ACHN (cell line): ENCODE measurements around the gene FOXA3.
"Not testable (repeated sequence)": the region's sequence is repeated elsewhere in the genome, so short reads cannot be mapped to it uniquely, and the experiment has no call there.

Experiments
- DNase-seq: peaks from one replicate; pipeline ENCODE4 v3.0.0-alpha.2; 2015
- in situ Hi-C: cut with HindIII; loops from 2 replicates; pipeline ENCODE4 v1.10.0; 2017; ENCODE audit warnings: low sequenced_read_pairs, low pct_ligation_motif_present, low pct_unique_long_range_greater_than_20kb

The FOXA3 gene

DNA sequence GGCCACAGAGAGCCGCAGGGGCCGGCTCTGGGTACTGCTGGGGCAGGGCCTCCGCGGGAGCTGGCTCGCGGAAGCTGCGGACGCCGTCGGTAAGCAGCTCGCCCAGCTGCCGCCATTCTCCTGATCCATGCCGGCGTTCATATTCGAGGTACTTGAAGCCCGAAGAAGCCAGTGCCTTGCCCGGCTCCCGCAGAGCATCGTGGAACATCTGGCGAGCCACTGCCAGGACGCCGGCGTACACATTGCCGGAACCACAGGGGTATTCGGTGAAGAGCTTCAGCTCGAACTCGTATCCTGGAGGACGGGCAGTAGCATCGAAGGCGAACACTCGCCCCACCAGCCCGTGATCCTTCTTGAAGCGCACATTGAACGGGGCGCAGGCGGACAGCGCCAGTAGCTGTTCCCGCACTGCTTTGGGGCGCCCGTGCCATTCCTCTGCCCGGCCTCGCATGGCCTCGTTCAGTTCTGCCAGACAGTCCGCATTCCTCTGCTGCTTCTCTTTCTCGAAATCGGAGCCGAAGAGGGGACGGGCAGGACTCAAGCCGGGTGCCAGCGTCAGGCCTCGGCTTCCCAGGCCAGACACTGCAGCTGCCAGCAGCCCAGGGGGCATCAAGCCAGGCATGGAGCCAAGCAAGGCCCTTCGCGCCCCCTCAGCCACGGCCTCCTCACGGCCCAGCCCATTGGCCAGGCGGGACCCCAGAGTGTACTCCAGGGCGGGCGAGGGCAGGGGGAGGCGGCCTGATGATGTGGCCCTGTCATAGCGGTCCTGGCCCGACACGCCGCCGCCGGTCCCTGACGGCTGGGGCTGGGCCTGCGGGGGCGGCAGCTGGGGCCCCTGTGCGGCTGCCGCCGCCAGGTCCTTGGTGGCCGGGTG, 20.8 kb downstream of the FOXA3 start:
- no peak for DNase-seq
- in situ Hi-C loops, result no loop called here

DNA sequence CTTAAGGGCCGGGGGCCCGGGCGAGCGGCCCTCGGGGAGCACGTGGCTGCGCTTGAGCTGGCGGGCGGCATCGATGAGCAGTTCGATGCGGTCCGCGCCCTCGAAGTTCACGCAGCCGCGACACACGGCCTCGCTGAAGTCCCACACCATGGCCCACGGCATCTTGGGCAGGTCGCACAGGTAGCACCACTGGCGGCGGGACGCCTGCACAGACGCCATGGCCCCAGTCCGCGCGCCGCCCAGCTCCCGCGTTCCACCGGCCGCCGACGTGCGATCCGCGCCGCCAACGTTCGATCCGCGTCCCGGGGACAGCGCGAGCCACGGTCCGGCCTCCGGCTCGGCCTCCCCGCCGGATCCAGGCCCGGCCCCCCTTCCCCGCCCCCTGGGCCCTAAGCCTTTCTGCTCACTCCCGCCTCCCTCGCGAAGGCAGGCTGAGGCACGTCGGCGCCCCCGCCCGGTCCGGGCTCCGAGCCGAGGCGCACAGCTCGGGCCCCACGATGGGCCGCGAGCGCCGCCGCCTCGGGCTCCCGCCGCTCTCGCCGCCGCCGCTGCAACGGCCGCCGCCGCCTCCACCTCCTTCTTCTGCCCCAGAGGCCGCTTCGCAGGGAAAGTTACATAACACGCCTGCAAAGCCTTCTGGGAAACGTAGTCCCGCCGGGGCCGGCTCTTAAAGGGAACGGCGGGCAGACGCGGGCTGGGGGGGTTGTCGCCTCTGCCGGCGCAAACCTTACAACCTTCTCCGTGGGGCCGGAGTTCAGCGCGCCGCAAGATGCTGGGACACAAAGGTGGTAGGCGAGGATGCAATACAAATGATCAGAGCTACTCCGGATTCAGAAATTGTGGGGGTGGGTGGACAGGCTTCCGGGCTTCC, 21.7 kb downstream of the FOXA3 start, which contains the start of gene IRF2BP1:
Gene IRF2BP1 (minus strand): TSS at position 586 of the 871 bp plus-strand sequence. CDS start 367 bp downstream, at position 219.
- in situ Hi-C loops, result no loop called here
- DNase-seq, result peak; percentile 92

GRCh38 chr19:45886427-45887199, 22.5 kb downstream of the FOXA3 start:
- peak; percentile 94 for DNase-seq
- in situ Hi-C loops, result no loop called here

- in situ Hi-C loops, result no loop called here
- DNase-seq, result no peak
Measured at GRCh38 chr19:45887200-45887710, 23.1 kb downstream of the FOXA3 start.

DNA sequence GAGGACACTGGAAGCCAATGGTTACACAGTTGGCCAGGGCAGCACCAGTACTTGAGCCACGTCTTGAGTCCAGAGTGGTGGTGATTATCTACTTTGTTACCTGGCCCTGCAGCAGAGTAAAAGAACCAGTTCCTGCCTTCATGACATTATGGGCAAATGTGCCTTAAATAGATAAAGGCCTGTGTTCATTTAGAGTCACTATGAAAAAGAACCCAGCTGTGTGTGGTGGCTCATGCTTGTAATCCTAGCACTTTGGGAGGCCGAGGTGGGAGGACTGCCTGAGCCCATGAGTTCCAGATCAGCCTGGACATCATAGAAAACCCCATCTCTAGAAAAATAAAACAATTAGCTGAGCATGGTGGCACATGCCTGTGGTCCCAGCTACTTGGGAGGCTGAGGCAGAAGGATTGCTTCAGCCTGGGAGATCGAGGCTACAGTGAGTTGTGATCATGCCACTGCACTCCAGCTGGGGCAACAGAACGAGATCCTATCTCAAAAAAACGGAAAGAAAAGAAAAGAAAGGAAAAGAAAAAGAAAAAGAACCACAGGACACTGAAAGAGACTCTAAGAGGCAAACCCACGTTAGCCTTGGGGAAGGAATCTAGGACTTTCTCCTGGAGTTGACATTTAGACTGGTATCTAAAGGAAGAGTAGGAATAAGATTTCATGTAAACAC, 25.2 kb downstream of the FOXA3 start:
- in situ Hi-C loops, result no loop called here
- DNase-seq, result no peak

DNA sequence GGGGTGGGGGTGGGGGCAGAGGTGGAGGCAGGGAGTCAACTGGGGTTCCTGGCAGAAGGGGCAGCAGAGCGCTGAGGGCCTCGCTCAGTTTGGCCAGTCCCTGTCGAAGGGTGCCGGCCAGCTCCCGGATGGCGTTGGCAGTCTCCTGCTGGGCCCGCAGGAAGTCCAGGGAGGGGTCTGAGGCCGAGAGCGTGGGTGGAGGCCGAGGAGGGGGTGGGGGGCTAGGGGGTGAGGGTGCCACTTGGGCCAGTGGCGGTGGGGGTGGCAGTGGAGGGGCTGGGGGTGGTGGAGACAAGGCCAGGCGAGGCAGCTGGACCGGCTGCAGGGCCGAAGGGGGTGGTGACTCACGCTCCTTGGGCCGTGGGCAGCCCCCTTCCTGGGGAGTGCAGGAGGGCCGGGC, 26.8 kb downstream of the FOXA3 start:
- in situ Hi-C loops, result no loop called here
- DNase-seq, result no peak

- in situ Hi-C loops, result no loop called here
- no peak for DNase-seq
Measured at GRCh38 chr19:45895519-45895972, 31.4 kb downstream of the FOXA3 start.

DNA sequence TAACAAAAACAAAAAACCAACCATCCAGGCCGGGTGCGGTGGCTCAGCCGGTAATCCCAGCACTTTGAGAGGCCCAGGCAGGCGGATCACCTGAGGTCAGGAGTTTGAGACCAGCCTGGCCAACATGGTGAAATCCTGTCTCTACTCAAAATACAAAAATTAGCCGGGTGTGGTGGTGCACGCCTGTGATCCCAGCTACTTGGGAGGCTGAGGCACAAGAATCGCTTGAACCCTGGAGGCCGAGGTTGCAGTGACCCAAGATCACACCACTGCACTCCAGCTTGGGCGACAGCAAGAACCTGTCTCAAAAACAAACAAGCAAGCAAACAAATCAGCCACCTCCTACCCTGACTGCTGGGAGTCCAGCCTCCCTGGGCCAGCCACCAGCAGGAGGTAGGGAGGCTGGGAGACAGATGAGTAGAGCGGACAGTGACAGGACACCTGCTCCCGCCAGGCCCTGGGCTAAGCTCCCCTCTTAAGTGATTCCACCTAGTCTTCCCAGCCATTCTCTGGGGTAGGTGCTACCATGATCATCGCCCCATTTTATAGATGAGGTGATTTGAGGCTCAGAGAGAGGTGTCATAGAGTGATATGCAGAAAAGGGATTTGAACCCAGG, 32.0 kb downstream of the FOXA3 start:
- in situ Hi-C loops, result not testable (repeated sequence)

GRCh38 chr19:45897261-45897812, 33.2 kb downstream of the FOXA3 start:
- in situ Hi-C loops, result no loop called here

More for the DNA sequence above, 32.0 kb downstream of the FOXA3 start:
- DNase-seq, result not testable (repeated sequence)

GRCh38 chr19:45899253-45899652, 35.1 kb downstream of the FOXA3 start:
- in situ Hi-C loops, result no loop called here
- no peak for DNase-seq

More at GRCh38 chr19:45897261-45897812, 33.2 kb downstream of the FOXA3 start:
- no peak for DNase-seq

- in situ Hi-C loops, result no loop called here
- no peak for DNase-seq
Measured at GRCh38 chr19:45899919-45900589, 35.9 kb downstream of the FOXA3 start.

- no peak for DNase-seq
- in situ Hi-C loops, result no loop called here
Measured at GRCh38 chr19:45900738-45901431, 36.8 kb downstream of the FOXA3 start.

DNA sequence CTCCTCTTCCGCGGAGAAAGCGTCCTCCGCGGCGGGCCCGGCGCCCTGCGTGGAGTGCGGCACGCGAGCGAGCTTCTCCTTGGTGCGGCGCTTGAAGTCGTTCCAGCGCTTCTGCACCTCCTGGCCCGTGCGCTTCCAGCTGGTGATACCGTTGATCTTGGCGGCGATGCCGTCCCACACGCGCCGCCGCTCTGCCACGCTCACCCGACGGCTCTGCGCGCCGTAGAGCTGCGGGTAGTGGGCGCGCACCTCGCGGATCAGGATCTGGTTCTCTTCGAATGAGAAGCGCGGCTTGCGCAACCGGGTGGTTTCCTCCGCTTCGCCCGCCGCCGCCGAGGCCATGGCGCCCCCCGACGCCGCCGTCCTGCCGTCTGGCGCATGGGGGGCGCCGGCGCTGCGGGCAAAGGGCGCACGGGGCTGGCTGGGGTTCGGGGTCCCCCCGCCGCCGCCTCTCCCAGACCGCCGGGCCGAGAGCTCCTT, 37.3 kb downstream of the FOXA3 start:
- in situ Hi-C loops, result no loop called here
- DNase-seq, result no peak

DNA sequence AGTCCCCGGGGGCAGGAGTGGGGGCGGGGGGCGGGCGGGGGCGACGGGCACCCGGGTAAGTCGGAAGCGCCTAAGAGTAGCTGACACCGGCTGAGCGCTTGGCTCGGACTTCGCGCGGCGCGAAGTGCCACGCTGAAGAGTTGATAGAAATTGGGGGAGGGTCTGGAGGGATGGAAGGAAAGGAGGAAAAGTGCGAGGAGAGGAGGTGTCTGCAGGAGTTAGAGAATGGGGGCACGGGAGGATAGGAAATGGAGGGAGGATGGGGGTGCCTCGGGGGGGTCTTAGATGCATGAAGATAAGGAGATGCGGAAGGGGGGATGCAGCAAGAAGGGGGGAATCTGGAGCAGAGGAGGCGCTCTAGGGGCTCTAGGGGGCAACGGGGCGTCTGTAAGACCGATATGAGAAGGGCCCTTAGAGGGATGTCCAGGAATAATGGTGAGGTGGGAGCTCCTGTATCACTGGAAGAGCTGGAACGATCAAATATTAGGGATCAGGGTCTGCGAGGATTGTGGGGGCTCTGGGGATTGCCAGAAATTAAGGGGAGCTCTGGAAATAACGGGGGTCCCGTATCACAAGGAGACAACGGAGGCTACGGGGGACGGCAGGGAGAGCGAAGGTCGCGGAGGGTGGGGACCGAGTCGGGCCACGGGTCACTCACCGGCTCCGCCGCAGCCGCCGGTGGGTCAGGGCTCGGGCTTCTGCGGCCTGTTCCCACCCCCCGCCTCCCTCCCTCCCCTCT, 38.0 kb downstream of the FOXA3 start, which contains the start of gene MYPOP:
Gene MYPOP (minus strand): TSS at position 702 of the 739 bp plus-strand sequence. CDS start 840 bp downstream, outside the sequence.
- in situ Hi-C loops, result no loop called here
- no peak for DNase-seq
